Activated CD8-positive, alpha-beta memory T cell treated with anti-CD3 and anti-CD28 coated beads, Interleukin-2, amount 50 U/mL, for 4 hours (primary cell): ENCODE results near the gene ST8SIA6.
A peak's percentile ranks its signal among the peaks of the same experiment; 100 is the strongest.
"Not testable (repeated sequence)": the region's sequence is repeated elsewhere in the genome, so short reads cannot be mapped to it uniquely, and the experiment has no call there.

Source experiments
- DNase-seq: peaks from one replicate; pipeline ENCODE4 v3.0.0-alpha.2; 2020

Gene ST8SIA6

GRCh38 chr10:17454161-17455014 is at the start of gene ST8SIA6:
Gene ST8SIA6, minus strand, starts transcription at chr10:17454595. Its CDS starts 340 bp downstream, at chr10:17454255.
- peak; percentile 54 for DNase-seq

- DNase-seq, result no peak
Observed at GRCh38 chr10:17503795-17504194, 49.4 kb upstream of the ST8SIA6 start.

GRCh38 chr10:17502814-17503213 is 48.4 kb upstream of the ST8SIA6 start:
- no peak for DNase-seq

- DNase-seq, result not testable (repeated sequence)
Observed at GRCh38 chr10:17499014-17499413, 44.6 kb upstream of the ST8SIA6 start.

GRCh38 chr10:17497446-17498030 is 43.1 kb upstream of the ST8SIA6 start:
- DNase-seq, result no peak

GRCh38 chr10:17494626-17495260 is 40.3 kb upstream of the ST8SIA6 start:
- no peak for DNase-seq

GRCh38 chr10:17488848-17489247 is 34.5 kb upstream of the ST8SIA6 start:
- DNase-seq, result no peak

GRCh38 chr10:17483079-17483478 is 28.7 kb upstream of the ST8SIA6 start:
- no peak for DNase-seq

- no peak for DNase-seq
Observed at GRCh38 chr10:17479822-17480221, 25.4 kb upstream of the ST8SIA6 start.

- DNase-seq, result no peak
Observed at GRCh38 chr10:17479015-17479615, 24.7 kb upstream of the ST8SIA6 start.

- DNase-seq, result no peak
Observed at GRCh38 chr10:17476073-17476472, 21.7 kb upstream of the ST8SIA6 start.

GRCh38 chr10:17475661-17476060 is 21.3 kb upstream of the ST8SIA6 start:
- no peak for DNase-seq

- DNase-seq, result no peak
Observed at GRCh38 chr10:17474595-17475323, 20.4 kb upstream of the ST8SIA6 start.

GRCh38 chr10:17473228-17473950 is 19.0 kb upstream of the ST8SIA6 start:
- no peak for DNase-seq

- DNase-seq, result no peak
Observed at GRCh38 chr10:17472481-17473227, 18.3 kb upstream of the ST8SIA6 start.

GRCh38 chr10:17470246-17470645 is 15.9 kb upstream of the ST8SIA6 start:
- no peak for DNase-seq

- no peak for DNase-seq
Observed at GRCh38 chr10:17465328-17466125, 11.1 kb upstream of the ST8SIA6 start.

GRCh38 chr10:17464545-17464944 is 10.2 kb upstream of the ST8SIA6 start:
- no peak for DNase-seq

- no peak for DNase-seq
Observed at GRCh38 chr10:17460756-17461155, 6.4 kb upstream of the ST8SIA6 start.

- DNase-seq, result no peak
Observed at GRCh38 chr10:17457083-17457482, 2.7 kb upstream of the ST8SIA6 start.
